Measurements from ENCODE around the gene MLLT3.
A peak's percentile ranks its signal among the peaks of the same experiment; 100 is the strongest.

- peak in 1 of 6 experiments; percentile 26 for TF ChIP-seq CTCF (IDR thresholded peaks at IDR 0.05)
- no peak for TF ChIP-seq POLR2A (IDR thresholded peaks at IDR 0.05)
Measured at GRCh38 chr9:20623021-20623747, 885 bp upstream of the MLLT3 start.

All from Peyer's patch (tissue), 4 donors.